ENCODE measurements around the gene MKLN1.

The MKLN1 gene

GRCh38 chr7:131527456-131527855, 199.8 kb downstream of the MKLN1 start:
- no peak for DNase-seq

- no peak for DNase-seq
These were observed 201.5 kb downstream of the MKLN1 start for GRCh38 chr7:131529179-131529578.

- DNase-seq, result no peak
These were observed 201.9 kb downstream of the MKLN1 start for GRCh38 chr7:131529617-131530016.

GRCh38 chr7:131530137-131530536, 202.5 kb downstream of the MKLN1 start:
- no peak for DNase-seq

DNA sequence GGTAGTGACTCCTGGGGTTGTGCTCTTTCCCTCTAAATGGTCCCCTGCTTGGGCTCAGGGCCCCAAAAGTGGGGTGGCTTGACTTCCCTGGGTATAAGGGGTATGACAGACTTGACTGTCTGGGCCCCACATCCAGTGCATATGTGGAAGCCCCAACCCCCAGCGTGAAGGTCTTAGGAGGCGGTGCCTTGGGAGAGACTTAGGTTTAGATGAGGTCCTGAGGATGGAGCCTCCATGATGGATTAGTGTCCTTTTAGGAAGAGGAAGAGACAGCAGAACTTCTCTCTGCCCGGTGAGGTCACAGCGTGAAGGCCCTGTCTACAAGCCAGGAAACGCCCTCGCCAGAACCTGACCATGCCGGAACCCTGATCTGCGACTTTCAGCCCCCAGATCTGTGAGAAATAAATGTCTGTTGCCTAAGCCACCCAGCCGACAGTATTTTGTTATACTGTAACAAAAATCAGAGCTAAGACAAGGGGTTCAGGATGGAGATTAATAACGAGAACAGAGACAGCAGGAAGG, 205.0 kb downstream of the MKLN1 start:
- no peak for DNase-seq

GRCh38 chr7:131533151-131533559, 205.5 kb downstream of the MKLN1 start:
- DNase-seq, result no peak

DNA sequence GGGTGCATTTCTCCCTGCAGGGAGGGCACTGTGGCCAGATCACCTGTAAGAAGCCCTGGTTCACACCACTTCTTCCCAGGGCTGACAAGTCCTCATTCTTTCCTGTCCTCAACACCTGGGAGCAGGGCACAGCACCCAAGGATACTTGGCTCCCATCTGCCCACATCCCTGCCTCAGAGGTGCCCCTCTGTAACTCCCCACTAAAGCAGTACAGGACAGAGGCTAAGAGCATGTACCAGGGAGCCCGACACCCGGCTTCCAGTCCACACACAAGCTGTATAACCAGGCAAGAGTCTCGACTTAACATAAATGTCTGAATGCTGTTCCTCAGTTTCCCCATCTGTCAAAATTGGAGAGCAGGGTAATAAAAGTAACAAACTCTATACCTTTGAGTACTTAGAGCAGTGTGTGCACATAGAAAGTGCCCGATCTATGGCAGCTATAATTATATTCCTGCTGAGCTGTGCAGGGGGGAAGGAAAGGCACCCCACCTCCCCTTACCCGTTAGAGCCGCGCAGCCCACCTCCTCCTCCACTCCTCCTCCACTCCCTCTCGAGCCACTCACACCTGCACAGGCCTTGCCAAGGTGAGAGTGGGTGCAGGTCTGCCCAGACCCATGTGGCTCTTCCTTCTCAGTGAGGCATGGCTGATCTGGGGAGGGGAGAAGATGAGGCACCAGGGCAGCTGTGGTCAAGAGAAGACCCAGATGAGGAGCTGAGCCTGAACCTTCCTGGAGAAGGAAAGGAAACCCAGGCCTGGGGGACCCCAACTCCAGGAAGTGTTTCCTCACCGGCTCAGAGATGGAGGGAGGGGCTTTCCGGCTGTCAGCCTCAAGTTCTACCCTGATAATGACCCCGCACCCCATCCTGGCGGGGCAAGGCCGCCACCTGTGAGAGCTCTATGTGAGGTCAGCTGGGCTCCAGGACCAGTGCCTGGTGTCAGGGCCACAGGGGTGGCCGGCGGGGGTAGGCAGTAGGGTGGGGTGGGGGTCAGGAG, 206.2 kb downstream of the MKLN1 start:
- no peak for DNase-seq

DNA sequence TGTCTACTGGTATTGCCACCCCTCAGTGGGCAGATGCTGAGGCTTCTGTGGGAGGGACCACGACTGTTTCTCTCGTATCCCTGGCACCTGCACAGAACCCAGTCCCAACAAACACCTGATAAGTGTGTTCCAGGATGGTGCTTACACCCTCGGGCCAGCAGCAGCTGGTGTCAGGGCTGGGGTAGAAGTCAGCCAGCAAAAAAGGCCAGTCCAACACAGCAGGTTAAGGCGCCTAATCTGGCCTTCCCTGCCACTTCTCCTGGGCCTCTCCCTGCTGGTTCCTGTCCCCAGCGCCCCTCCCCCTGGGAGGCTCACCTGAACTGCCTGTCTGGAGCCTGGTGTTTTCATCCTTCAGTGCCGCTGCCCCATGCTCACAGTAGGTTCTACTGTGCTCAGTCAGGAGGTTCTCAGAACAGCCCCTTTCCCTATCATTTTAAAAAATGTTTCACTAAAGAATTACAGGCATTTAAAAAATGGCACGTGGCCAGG, 208.7 kb downstream of the MKLN1 start:
- DNase-seq, result no peak

- DNase-seq, result no peak
These were observed 209.9 kb downstream of the MKLN1 start for GRCh38 chr7:131537571-131537978.

DNA sequence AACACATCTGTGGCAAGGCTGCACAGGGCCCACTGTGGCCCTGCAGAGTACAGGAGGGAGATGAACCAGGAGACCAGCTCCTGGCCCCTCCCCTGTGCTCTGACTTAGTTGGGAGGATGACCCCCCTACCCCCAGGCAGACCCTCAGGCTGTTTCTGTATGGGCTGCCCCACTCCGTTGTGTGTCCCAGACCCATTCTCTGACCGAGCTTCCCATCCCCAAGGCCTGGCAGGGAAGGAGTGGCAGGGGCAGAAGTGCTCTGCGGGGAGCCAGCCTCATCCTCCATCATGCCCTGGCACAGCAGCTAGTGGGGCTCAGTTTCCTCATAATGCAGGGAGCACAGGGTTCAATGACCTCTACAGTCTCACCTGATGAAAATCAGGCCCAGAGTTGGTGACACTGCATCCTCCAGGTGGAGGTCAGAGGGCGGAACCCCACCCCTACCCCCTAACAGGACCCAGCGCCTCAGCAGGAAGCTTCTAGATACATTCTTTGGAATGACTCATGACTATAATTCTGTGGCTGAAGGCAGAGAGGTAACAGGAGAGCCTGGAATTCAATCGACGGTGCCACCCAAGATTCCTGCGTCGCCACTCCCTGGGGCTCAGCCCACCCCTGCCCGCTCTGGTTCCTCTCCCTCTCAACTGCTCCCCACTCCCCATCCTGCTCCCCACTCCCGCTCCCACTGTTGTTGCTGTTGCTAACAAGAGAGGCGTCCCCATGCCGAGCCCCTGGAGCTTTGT, 210.6 kb downstream of the MKLN1 start:
- no peak for DNase-seq

- no peak for DNase-seq
These were observed 211.1 kb downstream of the MKLN1 start for GRCh38 chr7:131538813-131539179.

DNA sequence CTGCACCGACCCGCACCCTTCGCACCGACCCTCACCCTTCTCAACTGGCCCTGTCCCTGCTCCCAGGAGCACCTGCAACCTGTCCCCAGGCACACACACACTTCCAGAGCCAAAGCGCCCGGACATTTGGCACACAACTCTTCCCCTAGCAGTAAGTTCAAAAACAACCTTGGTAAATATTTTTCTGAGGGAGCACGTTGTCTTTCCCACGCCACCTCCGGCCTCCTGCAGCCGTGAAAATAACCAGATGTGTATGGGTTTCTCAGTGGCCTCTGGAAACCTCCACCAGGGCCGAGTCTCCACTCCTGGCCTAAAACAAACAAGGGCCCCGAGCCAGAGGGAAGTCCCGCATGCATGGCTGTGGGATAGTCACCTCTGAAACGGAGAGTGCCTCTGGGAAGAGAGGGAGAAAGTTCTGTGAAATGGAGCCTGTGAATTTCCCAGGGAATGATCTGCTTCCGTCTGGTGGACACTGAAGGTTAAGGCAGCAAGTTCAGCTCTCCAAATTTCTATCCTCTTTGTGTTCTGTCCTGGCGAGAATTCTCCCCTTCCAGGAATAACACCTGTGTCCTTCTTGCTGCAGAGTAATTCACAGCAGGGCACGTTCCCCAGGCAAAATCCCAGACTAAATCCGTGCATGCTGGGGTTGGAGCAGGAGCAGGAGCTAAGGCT, 213.0 kb downstream of the MKLN1 start:
- no peak for DNase-seq

DNA sequence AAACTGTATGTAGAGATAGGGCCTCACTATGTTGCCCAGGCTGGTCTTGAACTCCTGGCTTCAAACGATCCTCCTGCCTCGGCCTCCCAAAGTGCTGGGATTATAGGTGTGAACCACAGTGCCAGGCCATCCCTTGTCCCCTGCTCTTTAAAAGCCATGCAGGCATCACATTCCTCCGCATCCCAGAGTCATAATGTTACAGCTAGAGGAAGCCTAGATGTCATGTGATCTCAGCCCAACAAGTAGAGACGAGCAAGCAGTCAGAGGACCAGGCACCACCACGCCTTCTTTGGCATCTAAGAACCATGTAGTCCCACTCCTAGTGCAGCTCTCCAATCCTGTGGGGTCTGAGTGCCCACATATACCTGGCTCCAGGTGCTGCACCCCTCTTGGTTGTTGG, 215.6 kb downstream of the MKLN1 start:
- no peak for DNase-seq

GRCh38 chr7:131544021-131544420, 216.3 kb downstream of the MKLN1 start:
- DNase-seq, result no peak

- no peak for DNase-seq
These were observed 217.0 kb downstream of the MKLN1 start for GRCh38 chr7:131544449-131545301.

GRCh38 chr7:131546126-131546525, 218.4 kb downstream of the MKLN1 start:
- DNase-seq, result no peak
